ENCODE data around the gene ZNFX1.
A peak's percentile ranks its signal among the peaks of the same experiment; 100 is the strongest.

ZNFX1 gene

GRCh38 chr20:49268600-49269365 lies 9.1 kb downstream of the ZNFX1 start:
- peaks cover 83% of the 10 kb centered on the region for H3K36me3 ChIP-seq (ENCODE audit: insufficient read depth, low read length)

GRCh38 chr20:49267327-49267726 lies 10.5 kb downstream of the ZNFX1 start:
- H3K4me1 ChIP-seq (ENCODE audit: insufficient read depth, low read length) = peaks cover 34% of the 10 kb centered on the region
- peaks cover 84% of the 10 kb centered on the region for H3K36me3 ChIP-seq (ENCODE audit: insufficient read depth, low read length)
- H2AFZ ChIP-seq (ENCODE audit: low read depth, low read length) = no peak overlapping the region
- no peaks in the 10 kb centered on the region for H3K27me3 ChIP-seq (ENCODE audit: insufficient read depth, low read length, poor library complexity)
- H3K9me3 ChIP-seq (ENCODE audit: insufficient read depth, low read length, severe bottlenecking) = no peaks in the 10 kb centered on the region
- no peak overlapping the region for H3K9ac ChIP-seq (ENCODE audit: low read depth, low read length)
- H3K27ac ChIP-seq (ENCODE audit: low read length) = 0 out of 2 replicates have a peak overlapping the region, but pooled peaks have one; percentile 5
- DNase-seq (no peak), ATAC-seq (ENCODE audit: insufficient read depth, low read depth) (no peak)
- peak overlapping the region; percentile 34; the same call in 1 of the 2 replicates for H3K4me2 ChIP-seq (ENCODE audit: insufficient read depth, low read length)
- TF ChIP-seq EZH2 (IDR thresholded peaks at IDR 0.05; ENCODE audit: borderline replicate concordance, low read depth, low read length, severe bottlenecking) = no peak
- TF ChIP-seq CTCF (IDR thresholded peaks at IDR 0.05; ENCODE audit: borderline replicate concordance, extremely low read depth, low read length, poor library complexity, severe bottlenecking) = no peak
- H3K79me2 ChIP-seq (ENCODE audit: insufficient read depth, low read length) = peaks cover 63% of the 10 kb centered on the region
- peaks cover 33% of the 10 kb centered on the region; the same call in 1 of the 2 replicates for H4K20me1 ChIP-seq (ENCODE audit: insufficient read depth, low read length)
- no peak overlapping the region; a peak in 1 of 4 replicates for H3K4me3 ChIP-seq (ENCODE audit: low read depth in 1 of 2, low read length in 2 of 2)

More at GRCh38 chr20:49268600-49269365, 9.1 kb downstream of the ZNFX1 start:
- H3K9me3 ChIP-seq (ENCODE audit: insufficient read depth, low read length, severe bottlenecking) = no peaks in the 10 kb centered on the region
- H2AFZ ChIP-seq (ENCODE audit: low read depth, low read length) = no peak overlapping the region
- H4K20me1 ChIP-seq (ENCODE audit: insufficient read depth, low read length) = peaks cover 33% of the 10 kb centered on the region; the same call in 1 of the 2 replicates
- peak overlapping the region in 1 of 2 experiments; percentile 6; a peak in 2 of 4 replicates for H3K4me3 ChIP-seq (ENCODE audit: low read depth in 1 of 2, low read length in 2 of 2)
- peaks cover 75% of the 10 kb centered on the region for H3K79me2 ChIP-seq (ENCODE audit: insufficient read depth, low read length)
- H3K27me3 ChIP-seq (ENCODE audit: insufficient read depth, low read length, poor library complexity) = no peaks in the 10 kb centered on the region
- peak overlapping the region; percentile 36; the same call in 1 of the 2 replicates for H3K4me2 ChIP-seq (ENCODE audit: insufficient read depth, low read length)
- H3K4me1 ChIP-seq (ENCODE audit: insufficient read depth, low read length) = peaks cover 34% of the 10 kb centered on the region
- no peak for ATAC-seq (ENCODE audit: insufficient read depth, low read depth)
- no peak overlapping the region for H3K9ac ChIP-seq (ENCODE audit: low read depth, low read length)
- no peak overlapping the region for H3K27ac ChIP-seq (ENCODE audit: low read length)
- no peak for DNase-seq
- TF ChIP-seq EZH2 (IDR thresholded peaks at IDR 0.05; ENCODE audit: borderline replicate concordance, low read depth, low read length, severe bottlenecking) (no peak), CTCF (IDR thresholded peaks at IDR 0.05; ENCODE audit: borderline replicate concordance, extremely low read depth, low read length, poor library complexity, severe bottlenecking) (no peak)

- Histone ChIP-seq H3K4me2 (ENCODE audit: insufficient read depth, low read length) (no peak overlapping the region), H3K79me2 (ENCODE audit: insufficient read depth, low read length) (peaks cover 19% of the 10 kb centered on the region), H4K20me1 (ENCODE audit: insufficient read depth, low read length) (peaks cover 11% of the 10 kb centered on the region; the same call in 1 of the 2 replicates), H3K4me1 (ENCODE audit: insufficient read depth, low read length) (peaks cover 6% of the 10 kb centered on the region), H3K9ac (ENCODE audit: low read depth, low read length) (no peak overlapping the region), H3K9me3 (ENCODE audit: insufficient read depth, low read length, severe bottlenecking) (no peaks in the 10 kb centered on the region), H2AFZ (ENCODE audit: low read depth, low read length) (no peak overlapping the region), H3K27me3 (ENCODE audit: insufficient read depth, low read length, poor library complexity) (no peaks in the 10 kb centered on the region), H3K36me3 (ENCODE audit: insufficient read depth, low read length) (peaks cover 80% of the 10 kb centered on the region), H3K4me3 (ENCODE audit: low read depth in 1 of 2, low read length in 2 of 2) (no peak overlapping the region), H3K27ac (ENCODE audit: low read length) (no peak overlapping the region)
- DNase-seq = no peak
- no peak for ATAC-seq (ENCODE audit: insufficient read depth, low read depth)
- TF ChIP-seq CTCF (IDR thresholded peaks at IDR 0.05; ENCODE audit: borderline replicate concordance, extremely low read depth, low read length, poor library complexity, severe bottlenecking) = no peak
- TF ChIP-seq EZH2 (IDR thresholded peaks at IDR 0.05; ENCODE audit: borderline replicate concordance, low read depth, low read length, severe bottlenecking) = no peak
These were observed 15.4 kb downstream of the ZNFX1 start for GRCh38 chr20:49262444-49262843.
